ENCODE results near the gene KCNN3. TPM values are rescaled to one million over a fixed set of nuclear protein-coding genes. Genes with fewer than 3 reads are reported as not detected.

Gene KCNN3
- 0.06 to 0.25 TPM (median 0.11 TPM) in 5 replicates for total RNA-seq (2022; extraction: Qiagen RNA extraction; ENCODE audit: low read depth)

GRCh38 chr1:154870115-154870571 is at the start of gene KCNN3:
Gene KCNN3 (minus strand): TSS chr1:154870281. CDS start chr1:154869964, 317 bp downstream.

Other genes starting within 250 kb of the KCNN3 start
- gene PMVK, start 66.4 kb upstream of the KCNN3 start, total RNA-seq (2022; extraction: Qiagen RNA extraction; ENCODE audit: low read depth): 34.0 to 43.1 TPM (median 39.3 TPM) in 5 replicates
- gene PBXIP1, start 85.8 kb upstream of the KCNN3 start, total RNA-seq (2022; extraction: Qiagen RNA extraction; ENCODE audit: low read depth): 13.0 to 17.0 TPM (median 13.9 TPM) in 5 replicates
- gene PYGO2, start 91.5 kb upstream of the KCNN3 start, total RNA-seq (2022; extraction: Qiagen RNA extraction; ENCODE audit: low read depth): 22.8 to 24.9 TPM (median 23.9 TPM) in 5 replicates
- 136 to 154 TPM (median 140 TPM) in 5 replicates for gene SHC1, start 100.5 kb upstream of the KCNN3 start, total RNA-seq (2022; extraction: Qiagen RNA extraction; ENCODE audit: low read depth)
- gene CKS1B, start 104.4 kb upstream of the KCNN3 start, total RNA-seq (2022; extraction: Qiagen RNA extraction; ENCODE audit: low read depth): 328 to 363 TPM (median 338 TPM) in 5 replicates
- 40.1 to 46.0 TPM (median 41.6 TPM) in 5 replicates for gene FLAD1, start 113.1 kb upstream of the KCNN3 start, total RNA-seq (2022; extraction: Qiagen RNA extraction; ENCODE audit: low read depth)
- gene LENEP, start 123.3 kb upstream of the KCNN3 start, total RNA-seq (2022; extraction: Qiagen RNA extraction; ENCODE audit: low read depth): not detected in 5 replicates
- 19.7 to 26.6 TPM (median 25.9 TPM) in 5 replicates for gene ZBTB7B, start 132.5 kb upstream of the KCNN3 start, total RNA-seq (2022; extraction: Qiagen RNA extraction; ENCODE audit: low read depth)
- 0.22 to 0.72 TPM (median 0.46 TPM) in 5 replicates for gene DCST2, start 163.5 kb upstream of the KCNN3 start, total RNA-seq (2022; extraction: Qiagen RNA extraction; ENCODE audit: low read depth)
- not detected in 5 replicates for gene DCST1, start 163.5 kb upstream of the KCNN3 start, total RNA-seq (2022; extraction: Qiagen RNA extraction; ENCODE audit: low read depth)
- gene ADAM15, start 181.0 kb upstream of the KCNN3 start, total RNA-seq (2022; extraction: Qiagen RNA extraction; ENCODE audit: low read depth): 64.6 to 76.9 TPM (median 67.8 TPM) in 5 replicates
- gene EFNA4, start 193.5 kb upstream of the KCNN3 start, total RNA-seq (2022; extraction: Qiagen RNA extraction; ENCODE audit: low read depth): 7.3 to 9.0 TPM (median 8.4 TPM) in 5 replicates
- gene EFNA3, start 208.6 kb upstream of the KCNN3 start, total RNA-seq (2022; extraction: Qiagen RNA extraction; ENCODE audit: low read depth): 3.7 to 5.6 TPM (median 4.2 TPM) in 5 replicates

All from A549 treated with DMSO at 1 μM for 4 hours (cell line).